NCI-H128 (cell line): ENCODE measurements around the gene GCHFR.

Experiments
- DNase-seq: peaks from one replicate; lab custom pipeline; 2025; ENCODE audit not compliant: unreplicated experiment; lab: John Stamatoyannopoulos, UW

The GCHFR gene

GRCh38 chr15:40808861-40809450, 45.1 kb downstream of the GCHFR start:
- DNase-seq, result no peak

GRCh38 chr15:40812721-40813425, 49.0 kb downstream of the GCHFR start:
- DNase-seq, result no peak

DNA sequence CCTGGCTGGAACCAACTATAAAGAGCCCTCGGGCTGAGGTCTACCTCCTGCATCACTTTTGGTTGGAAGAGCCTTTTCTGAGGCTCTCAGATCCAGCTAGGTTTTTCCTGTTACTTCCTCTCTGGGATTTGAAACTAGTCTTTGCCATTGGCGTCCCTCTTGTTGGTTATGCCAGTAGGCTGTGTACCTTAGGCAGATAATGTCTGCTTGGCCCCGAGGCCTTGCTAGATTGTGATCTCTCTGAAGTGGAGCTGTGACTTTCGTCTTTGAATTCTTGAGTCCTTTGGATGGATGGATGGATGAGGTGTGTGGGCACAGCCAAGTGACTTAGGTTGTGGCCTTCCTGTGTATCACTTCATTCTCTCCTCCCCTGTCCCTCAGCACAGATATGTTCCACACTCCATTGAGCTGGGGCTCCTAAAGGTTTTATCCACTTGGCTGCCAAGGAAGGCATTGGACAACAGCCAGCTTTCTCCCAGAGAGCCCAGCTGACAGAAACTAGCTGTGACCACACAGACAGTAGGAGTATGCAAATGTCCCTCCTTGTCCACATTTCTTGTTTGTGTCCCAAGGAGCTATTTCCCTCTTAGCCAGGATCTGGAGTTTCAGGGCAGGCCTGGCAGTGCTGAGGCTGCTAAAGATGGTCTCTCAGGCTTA, 51.3 kb downstream of the GCHFR start:
- DNase-seq, result no peak
